GM12878 (cell line): ENCODE results near the gene ECT2. TPM values are rescaled to one million over a fixed set of nuclear protein-coding genes. Genes with fewer than 3 reads are reported as not detected.

Experiments used
- ATAC-seq: fragments of 200-7000 bp; cut with Tn5 transposase; 3 replicates; pipeline ENCODE4 v1.9.1; 2020; ENCODE audit warnings: mild to moderate bottlenecking, moderate library complexity
- BruUV-seq: library from RNA; stranded (reverse); fragments of 400-500 nt; replicated peaks from 2 replicates; lab custom pipeline; 2021; lab: Mats Ljungman, UMichigan
- CTCF ChIA-PET: fragments of 300-600 bp; sonication (Branson Sonifier 250); formaldehyde crosslinking; extraction: SDS; loops from one replicate; lab custom pipeline; 2021; ENCODE audit warnings: inconsistent platforms; lab: Yijun Ruan, JAX
- POLR2A ChIA-PET: fragments of 350-600 bp; formaldehyde crosslinking; extraction: SDS; loops from one replicate; lab custom pipeline; 2021; ENCODE audit warnings: inconsistent platforms; lab: Charles Lee
- RAD21 ChIA-PET: fragments of 300-600 bp; sonication (Branson Sonifier 250); formaldehyde crosslinking; loops from one replicate; lab custom pipeline; 2023; ENCODE audit warnings: antibody characterized with exemption; ENCODE audit not compliant: unreplicated experiment; lab: Charles Lee
- SMC1A ChIA-PET: fragments of 300-600 bp; sonication (Branson Sonifier 250); formaldehyde crosslinking; loops from one replicate; lab custom pipeline; 2023; ENCODE audit not compliant: unreplicated experiment, uncharacterized antibody; lab: Charles Lee
- DNase-seq: peaks from one replicate; pipeline ENCODE4 v3.0.0-alpha.2; 2011; ENCODE audit warnings: low read depth, low spot score
- FAIRE-seq: peaks from 3 replicates; lab custom pipeline; 2011; peaks lifted over from hg19 to GRCh38; lab: Jason Lieb, UNC
- H2AFZ ChIP-seq: 2 replicates; pipeline ENCODE4 v1.6.0; 2011; ENCODE audit warnings: low read depth, low read length, control low read depth; ENCODE audit not compliant: control insufficient read depth
- H3K27ac ChIP-seq: 2 replicates; pipeline ENCODE4 v1.5.1; 2011; ENCODE audit warnings: control low read depth; ENCODE audit not compliant: control insufficient read depth, insufficient read depth
- H3K27me3 ChIP-seq, 2 experiments: replicated peaks in 1 of 2; 2 replicates each; pipeline versions ENCODE4 v1.6.0 to v1.6.1; 2011; ENCODE audit warnings: low read length in 1 of 2; ENCODE audit not compliant: control insufficient read depth in 2 of 2, insufficient read depth in 2 of 2
- H3K36me3 ChIP-seq, 2 experiments: 2 replicates each; pipeline ENCODE4 v1.5.1; 2011; ENCODE audit warnings: low read length in 1 of 2; ENCODE audit not compliant: control insufficient read depth in 2 of 2, insufficient read depth in 2 of 2
- H3K4me1 ChIP-seq: 2 replicates; pipeline ENCODE4 v1.6.1; 2011; ENCODE audit warnings: mild to moderate bottlenecking, low read length, moderate library complexity, mixed read lengths; ENCODE audit not compliant: control insufficient read depth, insufficient read depth
- H3K4me2 ChIP-seq: 2 replicates; pipeline ENCODE4 v1.6.0; 2011; ENCODE audit warnings: control low read depth; ENCODE audit not compliant: control insufficient read depth, insufficient read depth
- H3K4me3 ChIP-seq: fragments of 200-600 bp; sonication (generic); 2 replicates; pipeline ENCODE4 v1.5.1; 2016
- H3K79me2 ChIP-seq: 2 replicates; pipeline ENCODE4 v1.6.0; 2011; ENCODE audit warnings: low read length; ENCODE audit not compliant: control insufficient read depth, insufficient read depth
- H3K9ac ChIP-seq: 2 replicates; pipeline ENCODE4 v1.8.0; 2011; ENCODE audit warnings: low read length, control low read depth, mixed read lengths; ENCODE audit not compliant: control insufficient read depth, insufficient read depth
- H3K9me3 ChIP-seq: replicated peaks from 3 replicates; pipeline ENCODE4 v1.5.1; 2011; ENCODE audit warnings: mild to moderate bottlenecking, low read length; ENCODE audit not compliant: control insufficient read depth, insufficient read depth
- H4K20me1 ChIP-seq: 2 replicates; pipeline ENCODE4 v1.6.0; 2011; ENCODE audit not compliant: control insufficient read depth, insufficient read depth
- FOXM1 ChIP-seq: IDR thresholded peaks from 2 replicates; pipeline ENCODE4 v1.6.1; 2012; ENCODE audit warnings: low read depth, mild to moderate bottlenecking, inconsistent platforms, low read length, moderate library complexity
- HDAC2 ChIP-seq: fragments of 200-600 bp; sonication (generic); IDR thresholded peaks from 2 replicates; pipeline ENCODE4 v1.6.1; 2017
- RAD51 ChIP-seq: fragments of 450-650 bp; IDR thresholded peaks from 2 replicates; pipeline ENCODE4 v1.6.1; 2016; ENCODE audit warnings: moderate library complexity, mild to moderate bottlenecking, inconsistent platforms
- SIX5 ChIP-seq: IDR thresholded peaks from 2 replicates; pipeline ENCODE4 v1.6.1; 2011; ENCODE audit warnings: mild to moderate bottlenecking, low read depth, low read length, moderate library complexity; ENCODE audit not compliant: severe bottlenecking
- WRNIP1 ChIP-seq: IDR thresholded peaks from 2 replicates; pipeline ENCODE4 v1.6.1; 2011; ENCODE audit warnings: low read depth, low read length, improper control_type of control experiment, borderline replicate concordance
- ZBTB11 ChIP-seq: fragments of 450-650 bp; formaldehyde crosslinking; IDR thresholded peaks from 2 replicates; pipeline ENCODE4 v1.5.0; 2022; ENCODE audit warnings: mild to moderate bottlenecking, missing genetic modification characterization
- ZNF384 ChIP-seq: IDR thresholded peaks from 2 replicates; pipeline ENCODE4 v1.6.1; 2012; ENCODE audit warnings: low read depth, mild to moderate bottlenecking, low read length, improper control_type of control experiment, borderline replicate concordance
- WGBS: methylation state at CpG from one replicate; pipeline ENCODE4 v1.1.6; 2016; ENCODE audit warnings: low lambda C conversion rate; ENCODE audit not compliant: insufficient replicate concordance, insufficient coverage; ENCODE audit errors: missing lambda C conversion rate; 5-methylcytosine and 5-hydroxymethylcytosine counted together
- in situ Hi-C: fragments of 300-500 bp; cut with MboI; formaldehyde crosslinking; loops from 9 replicates; pipeline ENCODE4 v1.14.3; 2018; ENCODE audit warnings: mixed read lengths
- intact Hi-C: fragments of 100-400 bp; cut with micrococcal nuclease; formaldehyde crosslinking; loops from one replicate; pipeline ENCODE4 v1.14.2; 2022; ENCODE audit not compliant: unreplicated experiment
- polyA plus RNA-seq, 11 experiments: library from polyadenylated mRNA; depleted of rRNA in 4 of 11; unstranded in 6 of 11; stranded (reverse) in 5 of 11; fragments of >200 nt; fragmentation: Nextera tagmentation in 4 of 11; fragmentation: Illumina TruSeq in 1 of 11; extraction: Ambion mirVana in 4 of 11; extraction: Trizol in 1 of 11; gene quantifications; 1 replicate in 1 of 11; 2 replicates in 10 of 11; pipeline versions ENCODE4 v1.2.1 to v1.2.3, GENCODE V29; 2011 to 2016; ENCODE audit warnings: inconsistent platforms in 2 of 11, missing spikeins in 2 of 11, low read depth in 1 of 11
- total RNA-seq, 4 experiments: library from RNA; depleted of rRNA in 3 of 4; stranded (reverse); fragments of >200 nt in 3 of 4; fragmentation: Illumina TruSeq in 1 of 4; extraction: Trizol in 1 of 4; gene quantifications; 2 replicates each; pipeline versions ENCODE4 v1.2.1 to v1.2.3, GENCODE V29; 2013 to 2021

The ECT2 gene
- total and polyA plus RNA-seq, 10 of the 15 experiments (the other 5 are each of a cell fraction or from before 2014, with no cell fraction given) = 21.5 to 47.8 (median 38.2) TPM

GRCh38 chr3:172804323-172804722 is 53.8 kb downstream of the ECT2 start:
- no TSS peak for BruUV-seq
- no peak overlapping the region for H3K4me3 ChIP-seq
- H4K20me1 ChIP-seq = no peaks in the 10 kb centered on the region
- H3K4me1 ChIP-seq = no peaks in the 10 kb centered on the region
- POLR2A ChIA-PET = no interaction called here
- no peak overlapping the region for H3K27ac ChIP-seq
- H3K27me3 ChIP-seq = no peaks in the 10 kb centered on the region
- intact Hi-C loops (no loop called here), in situ Hi-C loops (no loop called here)
- ATAC-seq = no peak
- H3K9me3 ChIP-seq = no peaks in the 10 kb centered on the region
- WGBS = 94% methylated on average over 1 of the region's 1 CpG
- H3K36me3 ChIP-seq = peaks cover 5 to 10% of the 10 kb centered on the region in 2 experiments
- SMC1A ChIA-PET = interaction anchor here (0.9 kb wide), 1 partner anchor 13 kb away, joined by 3 read pairs; no protein-coding TSS in a partner anchor
- H3K79me2 ChIP-seq = no peaks in the 10 kb centered on the region
- no peak for DNase-seq
- no peak for FAIRE-seq
- H2AFZ ChIP-seq = no peak overlapping the region
- TF ChIP-seq FOXM1 (no peak), SIX5 (no peak), ZNF384 (no peak), RAD51 (no peak), WRNIP1 (no peak), HDAC2 (no peak), ZBTB11 (CRISPR knock-in tag) (no peak)
- H3K4me2 ChIP-seq = no peak overlapping the region
- RAD21 ChIA-PET = no interaction called here
- H3K9ac ChIP-seq = no peak overlapping the region
- CTCF ChIA-PET = interaction anchor here (0.6 to 0.9 kb wide), 2 partner anchors 119 to 566 kb away, joined by 3 read pairs; no protein-coding TSS in a partner anchor
